Activated naive CD8-positive, alpha-beta T cell treated with anti-CD3 and anti-CD28 coated beads, Interleukin-2, amount 50 U/mL, for 16 hours (primary cell): Measurements from ENCODE around the gene GLA.

Source experiments
- DNase-seq: peaks from one replicate; pipeline ENCODE4 v3.0.0-alpha.2; 2020; ENCODE audit warnings: low read depth, low spot score

The GLA gene

GRCh38 chrX:101397779-101398178 lies 9.9 kb downstream of the GLA start:
- DNase-seq: no peak

GRCh38 chrX:101395789-101396188 lies 11.9 kb downstream of the GLA start:
- DNase-seq: no peak

GRCh38 chrX:101394372-101394771 lies 13.4 kb downstream of the GLA start:
- DNase-seq: no peak

GRCh38 chrX:101393530-101394305 lies 14.0 kb downstream of the GLA start:
- no peak for DNase-seq

- no peak for DNase-seq
These were observed 15.9 kb downstream of the GLA start for GRCh38 chrX:101391831-101392230.

GRCh38 chrX:101390664-101391525 lies 16.8 kb downstream of the GLA start, which contains the start of gene RPL36A:
Gene RPL36A, plus strand, starts transcription at chrX:101391011. Its CDS starts 33 bp downstream, at chrX:101391044.
- DNase-seq: peak; percentile 52

- DNase-seq: no peak
These were observed 19.1 kb downstream of the GLA start for GRCh38 chrX:101388604-101389003.

GRCh38 chrX:101386542-101386885 lies 21.2 kb downstream of the GLA start:
- DNase-seq: no peak

- no peak for DNase-seq
These were observed 21.8 kb downstream of the GLA start, which contains the start of gene BTK for GRCh38 chrX:101385795-101386541. Gene BTK, minus strand, starts transcription at chrX:101386191. Its CDS starts 10,907 bp downstream, at chrX:101375284.

- no peak for DNase-seq
These were observed 22.6 kb downstream of the GLA start for GRCh38 chrX:101385026-101385684.

- DNase-seq: no peak
These were observed 24.0 kb downstream of the GLA start for GRCh38 chrX:101383679-101384205.

GRCh38 chrX:101377547-101377946 lies 30.2 kb downstream of the GLA start:
- no peak for DNase-seq

- DNase-seq: no peak
These were observed 36.7 kb downstream of the GLA start for GRCh38 chrX:101370888-101371504.

- DNase-seq: no peak
These were observed 38.0 kb downstream of the GLA start for GRCh38 chrX:101369687-101370086.

GRCh38 chrX:101368800-101369199 lies 38.9 kb downstream of the GLA start:
- DNase-seq: no peak

- DNase-seq: no peak
These were observed 42.4 kb downstream of the GLA start for GRCh38 chrX:101365301-101365795.

- DNase-seq: no peak
These were observed 45.0 kb downstream of the GLA start for GRCh38 chrX:101362757-101363156.

GRCh38 chrX:101362116-101362515 lies 45.6 kb downstream of the GLA start:
- DNase-seq: no peak

- DNase-seq: no peak
These were observed 47.3 kb downstream of the GLA start for GRCh38 chrX:101360390-101360789.

GRCh38 chrX:101359966-101360365 lies 47.8 kb downstream of the GLA start:
- no peak for DNase-seq
